HepG2 (cell line): ENCODE results near the gene GPLD1. TPM values are rescaled to one million over a fixed set of nuclear protein-coding genes. Genes with fewer than 3 reads are reported as not detected.
A peak's percentile ranks its signal among the peaks of the same experiment; 100 is the strongest.

ENCODE experiments used
- ARID2 ChIP-seq: sonication (generic); formaldehyde crosslinking; IDR thresholded peaks from 2 replicates; pipeline ENCODE4 v1.8.1; 2022; ENCODE audit warnings: mild to moderate bottlenecking, missing genetic modification reagents, borderline replicate concordance
- BCLAF1 ChIP-seq: fragments of 450-650 bp; IDR thresholded peaks from 2 replicates; pipeline ENCODE4 v1.6.1; 2017; ENCODE audit warnings: mild to moderate bottlenecking
- BRCA1 ChIP-seq: sonication (generic); formaldehyde crosslinking; IDR thresholded peaks from 2 replicates; pipeline ENCODE4 v1.4.0; 2020; ENCODE audit warnings: missing genetic modification reagents
- FOXO4 ChIP-seq: sonication (generic); formaldehyde crosslinking; conservative IDR thresholded peaks from 2 replicates; pipeline ENCODE4 v1.8.1; 2023; ENCODE audit warnings: missing genetic modification reagents
- HCFC1 ChIP-seq: fragments of 150-350 bp; IDR thresholded peaks from 2 replicates; pipeline ENCODE4 v1.6.1; 2014; ENCODE audit warnings: low read depth, low read length
- NCOR1 ChIP-seq: fragments of 200-600 bp; sonication (generic); IDR thresholded peaks from 2 replicates; pipeline ENCODE4 v1.7.0; 2017; ENCODE audit warnings: antibody characterized with exemption, low read length, borderline replicate concordance
- NPAS2 ChIP-seq: sonication (generic); formaldehyde crosslinking; IDR thresholded peaks from 2 replicates; pipeline ENCODE4 v1.8.0; 2022; ENCODE audit warnings: mild to moderate bottlenecking, missing genetic modification reagents, borderline replicate concordance
- SKIL ChIP-seq: sonication (generic); formaldehyde crosslinking; IDR thresholded peaks from 2 replicates; pipeline ENCODE4 v1.8.0; 2022; ENCODE audit warnings: missing genetic modification reagents, mild to moderate bottlenecking, moderate library complexity, borderline replicate concordance
- SOX5 ChIP-seq: IDR thresholded peaks from 2 replicates; pipeline ENCODE4 v1.6.1; 2016; ENCODE audit warnings: borderline replicate concordance
- THAP8 ChIP-seq: sonication (generic); formaldehyde crosslinking; IDR thresholded peaks from 2 replicates; pipeline ENCODE4 v1.5.1; 2020; ENCODE audit warnings: missing genetic modification reagents, mild to moderate bottlenecking, borderline replicate concordance
- WIZ ChIP-seq: sonication (generic); formaldehyde crosslinking; IDR thresholded peaks from 2 replicates; pipeline ENCODE4 v1.5.1; 2020; ENCODE audit warnings: mild to moderate bottlenecking, missing genetic modification reagents
- ZFX ChIP-seq: sonication (generic); formaldehyde crosslinking; IDR thresholded peaks from 2 replicates; pipeline ENCODE4 v1.4.0; 2020; ENCODE audit warnings: mild to moderate bottlenecking, low read depth, missing genetic modification reagents, moderate library complexity
- ZNF232 ChIP-seq: sonication (generic); formaldehyde crosslinking; IDR thresholded peaks from 2 replicates; pipeline ENCODE4 v1.4.0; 2020; ENCODE audit warnings: missing genetic modification reagents, borderline replicate concordance
- ZNF3 ChIP-seq: IDR thresholded peaks from 2 replicates; pipeline ENCODE4 v1.7.0; 2017; ENCODE audit warnings: inconsistent platforms
- ZNF33A ChIP-seq: sonication (generic); formaldehyde crosslinking; IDR thresholded peaks from 2 replicates; pipeline ENCODE4 v1.5.1; 2020; ENCODE audit warnings: missing genetic modification reagents, mild to moderate bottlenecking, moderate library complexity, borderline replicate concordance
- ZNF75D ChIP-seq: sonication (generic); formaldehyde crosslinking; IDR thresholded peaks from 2 replicates; pipeline ENCODE4 v1.8.1; 2023; ENCODE audit warnings: missing genetic modification reagents, mild to moderate bottlenecking, borderline replicate concordance
- polyA plus RNA-seq, 8 experiments: library from polyadenylated mRNA; depleted of rRNA in 3 of 8; stranded (reverse) in 7 of 8; unstranded in 1 of 8; fragments of >200 nt; fragmentation: Illumina TruSeq in 4 of 8; extraction: Trizol in 4 of 8; gene quantifications; 2 replicates each; pipeline versions ENCODE4 v1.2.1 to v1.2.3, GENCODE V29; 2011 to 2016; ENCODE audit warnings: low read depth in 4 of 8, missing spikeins in 1 of 8, mixed read lengths in 1 of 8; ENCODE audit not compliant: insufficient read depth in 1 of 8
- total RNA-seq, 5 experiments: library from RNA; depleted of rRNA; stranded (reverse); fragments of >200 nt; fragmentation: Illumina TruSeq; extraction: Trizol; gene quantifications; 2 replicates each; pipeline ENCODE4 v1.2.3, GENCODE V29; 2016; ENCODE audit warnings: low read depth in 1 of 5

The GPLD1 gene
- total and polyA plus RNA-seq, 2 of the 13 experiments (the other 11 are each of a cell fraction or from before 2014, with no cell fraction given) = 6.2 to 7.6 TPM

GRCh38 chr6:24494821-24495795, 5.7 kb upstream of the GPLD1 start, which contains the start of gene ALDH5A1 (continued):
- TF ChIP-seq FOXO4 = peak; percentile 99
- peak; percentile 75; the same call in 1 of the 2 replicates for TF ChIP-seq BRCA1 (CRISPR knock-in tag)
- no peak for TF ChIP-seq ZNF75D (CRISPR knock-in tag)
- peak; percentile 95 for TF ChIP-seq ZFX (CRISPR knock-in tag)
- no peak for TF ChIP-seq NCOR1
- TF ChIP-seq HCFC1 = no peak; the same call in 1 of the 2 replicates
- no peak for TF ChIP-seq NPAS2
- TF ChIP-seq THAP8 = no peak
- no peak for TF ChIP-seq ARID2 (CRISPR knock-in tag)
- no peak for TF ChIP-seq SOX5 (CRISPR knock-in tag)
- TF ChIP-seq ZNF33A (CRISPR knock-in tag) = no peak
- no peak; the same call in 1 of the 2 replicates for TF ChIP-seq SKIL
- TF ChIP-seq BCLAF1 = no peak
- TF ChIP-seq ZNF3 (CRISPR knock-in tag) = peak; percentile 13; the same call in 1 of the 2 replicates
- peak; percentile 80; the same call in 1 of the 2 replicates for TF ChIP-seq WIZ (CRISPR knock-in tag)
- peak; percentile 6; the same call in 1 of the 2 replicates for TF ChIP-seq ZNF232 (CRISPR knock-in tag)
